OCI-LY1 (cell line): ENCODE results near the gene ADAMTS15.

Experiments used
- CTCF ChIP-seq: fragments of 200-600 bp; sonication (generic), shearing (Covaris generic); IDR thresholded peaks from 2 replicates; pipeline ENCODE4 v1.5.1; 2017; ENCODE audit warnings: mild to moderate bottlenecking, antibody characterized with exemption, low read length, moderate library complexity, mixed read lengths
- EZH2 ChIP-seq: fragments of 200-600 bp; sonication (generic), shearing (Covaris generic); IDR thresholded peaks from 2 replicates; pipeline ENCODE4 v1.8.0; 2017; ENCODE audit warnings: borderline replicate concordance, mixed run types, mild to moderate bottlenecking, antibody characterized with exemption, low read length, moderate library complexity, mixed read lengths

GRCh38 chr11:130418756-130419155, 29.7 kb upstream of the ADAMTS15 start:
- TF ChIP-seq CTCF (no peak), EZH2 (no peak)
